Right lobe of liver (tissue), 4 donors: ENCODE data around the gene ANKRD13A.

Experiments used
- CTCF ChIP-seq, 4 donors: fragments of 200-600 bp in 3 of 4; fragments of 450-650 bp in 1 of 4; IDR thresholded peaks; one replicate each; pipeline versions ENCODE4 v1.5.1 to v1.8.0; 2016 to 2022; ENCODE audit warnings: antibody characterized with exemption in 4 of 4, mild to moderate bottlenecking in 2 of 4
- POLR2A ChIP-seq: fragments of 450-650 bp; IDR thresholded peaks from one replicate; pipeline ENCODE4 v1.6.1; 2017; ENCODE audit warnings: antibody characterized with exemption, mild to moderate bottlenecking
- donor health status: DM: no; HTN: no; CAD: no.
- donor health status: DM: no; HTN: no; CAD: no.
- donor health status: DM: no; HTN: yes; CAD: no.

DNA sequence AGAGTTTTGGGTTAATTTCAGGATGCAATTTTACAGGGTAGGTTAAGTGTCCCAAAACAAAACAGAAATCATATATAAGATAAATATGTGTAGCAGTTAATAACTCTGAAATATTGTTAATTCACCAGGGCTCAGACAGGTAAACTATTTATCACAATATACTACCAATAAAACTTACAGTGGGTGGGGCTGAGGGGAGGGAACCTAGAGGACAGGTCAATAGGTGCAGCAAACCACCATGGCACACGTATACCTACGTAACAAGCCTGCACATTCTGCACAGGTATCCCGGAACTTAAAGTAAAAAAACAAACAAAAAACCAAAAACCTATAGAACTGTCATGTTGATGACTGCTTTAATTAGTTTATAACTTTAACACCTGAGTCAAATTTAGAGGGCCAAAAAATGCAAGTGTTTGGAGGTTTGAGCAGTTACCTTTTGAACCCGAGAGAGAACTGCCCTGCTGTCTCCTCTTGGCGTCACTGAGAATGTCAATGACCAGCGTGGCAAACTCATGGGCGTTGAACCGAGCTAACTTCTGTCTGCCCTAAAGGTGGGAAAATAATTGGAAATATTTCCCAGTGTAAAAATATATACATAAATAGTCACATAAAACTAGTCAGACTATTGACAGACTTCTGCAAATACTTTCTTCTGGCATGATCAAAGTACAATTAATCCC is 39.7 kb upstream of the ANKRD13A start:
- TF ChIP-seq CTCF (IDR thresholded peaks at IDR 0.05) (no peak), POLR2A (no peak)
